Progenitor cell of endocrine pancreas (in vitro differentiated cells): ENCODE data around the gene UBASH3B. TPM values are rescaled to one million over a fixed set of nuclear protein-coding genes. Genes with fewer than 3 reads are reported as not detected.

Source experiments
- DNase-seq: peaks from one replicate; pipeline ENCODE4 v3.0.0; 2021; ENCODE audit warnings: low spot score; ENCODE audit not compliant: unreplicated experiment
- H3K27ac Mint-ChIP-seq: 2 replicates; pipeline ENCODE4 v1.8.0; 2021; ENCODE audit warnings: mild to moderate bottlenecking, moderate library complexity, mixed read lengths
- H3K27me3 Mint-ChIP-seq: 2 replicates; pipeline ENCODE4 v1.8.0; 2021; ENCODE audit warnings: mixed read lengths
- H3K36me3 Mint-ChIP-seq: 2 replicates; pipeline ENCODE4 v1.8.0; 2022; ENCODE audit warnings: mixed read lengths; ENCODE audit not compliant: insufficient read depth
- H3K4me1 Mint-ChIP-seq: 2 replicates; pipeline ENCODE4 v1.8.0; 2021; ENCODE audit warnings: low read depth, mixed read lengths
- H3K4me3 Mint-ChIP-seq: 2 replicates; pipeline ENCODE4 v1.8.0; 2021; ENCODE audit warnings: low read depth, mild to moderate bottlenecking, moderate library complexity, mixed read lengths
- H3K9me3 Mint-ChIP-seq: 2 replicates; pipeline ENCODE4 v1.8.0; 2021; ENCODE audit warnings: low read depth, mixed read lengths
- CTCF ChIP-seq: fragments of 200-600 bp; sonication (generic); IDR thresholded peaks from one replicate; pipeline ENCODE4 v1.5.0; 2021; ENCODE audit warnings: antibody characterized with exemption, mild to moderate bottlenecking; ENCODE audit not compliant: unreplicated experiment
- total RNA-seq: library from RNA; stranded (reverse); gene quantifications from 2 replicates; pipeline ENCODE4 v1.2.1, GENCODE V29; 2021

The UBASH3B gene
- total RNA-seq, 1 donor from 2014 or later: 2.4 TPM

- no peak for DNase-seq
- no peaks in the 10 kb centered on the region for H3K36me3 Mint-ChIP-seq
- no peak overlapping the region for H3K4me3 Mint-ChIP-seq
- no peak for TF ChIP-seq CTCF
- H3K4me1 Mint-ChIP-seq: peaks cover 8% of the 10 kb centered on the region
- H3K27ac Mint-ChIP-seq: no peak overlapping the region
- no peaks in the 10 kb centered on the region for H3K9me3 Mint-ChIP-seq
- peaks cover 5% of the 10 kb centered on the region for H3K27me3 Mint-ChIP-seq
These were observed 22.9 kb downstream of the UBASH3B start for GRCh38 chr11:122678406-122678805.

GRCh38 chr11:122679466-122679865, 23.9 kb downstream of the UBASH3B start:
- Mint-ChIP-seq H3K27me3 (peaks cover 5% of the 10 kb centered on the region), H3K36me3 (no peaks in the 10 kb centered on the region), H3K27ac (no peak overlapping the region), H3K4me1 (peaks cover 8% of the 10 kb centered on the region), H3K9me3 (no peaks in the 10 kb centered on the region), H3K4me3 (no peak overlapping the region)
- no peak for TF ChIP-seq CTCF
- DNase-seq: no peak

- no peak for TF ChIP-seq CTCF
- H3K4me3 Mint-ChIP-seq: no peak overlapping the region
- H3K9me3 Mint-ChIP-seq: no peaks in the 10 kb centered on the region
- H3K4me1 Mint-ChIP-seq: peaks cover 2% of the 10 kb centered on the region
- no peaks in the 10 kb centered on the region for H3K36me3 Mint-ChIP-seq
- H3K27ac Mint-ChIP-seq: no peak overlapping the region
- no peak for DNase-seq
- H3K27me3 Mint-ChIP-seq: peaks cover 5% of the 10 kb centered on the region
These were observed 25.5 kb downstream of the UBASH3B start for GRCh38 chr11:122681070-122681469.

- DNase-seq: no peak
- no peak overlapping the region for H3K4me3 Mint-ChIP-seq
- peaks cover under 1% of the 10 kb centered on the region for H3K4me1 Mint-ChIP-seq
- H3K9me3 Mint-ChIP-seq: no peaks in the 10 kb centered on the region
- peaks cover 5% of the 10 kb centered on the region for H3K27me3 Mint-ChIP-seq
- no peak for TF ChIP-seq CTCF
- H3K36me3 Mint-ChIP-seq: no peaks in the 10 kb centered on the region
- H3K27ac Mint-ChIP-seq: no peak overlapping the region
These were observed 26.2 kb downstream of the UBASH3B start for GRCh38 chr11:122681735-122682134.

GRCh38 chr11:122682464-122682863, 26.9 kb downstream of the UBASH3B start:
- no peaks in the 10 kb centered on the region for H3K9me3 Mint-ChIP-seq
- no peak overlapping the region for H3K4me3 Mint-ChIP-seq
- no peaks in the 10 kb centered on the region for H3K4me1 Mint-ChIP-seq
- no peak overlapping the region for H3K27ac Mint-ChIP-seq
- H3K27me3 Mint-ChIP-seq: peaks cover 5% of the 10 kb centered on the region
- no peaks in the 10 kb centered on the region for H3K36me3 Mint-ChIP-seq
- no peak for DNase-seq
- no peak for TF ChIP-seq CTCF
